ENCODE data around the gene NOTCH1.
A peak's percentile ranks its signal among the peaks of the same experiment; 100 is the strongest.

NOTCH1 gene

DNA sequence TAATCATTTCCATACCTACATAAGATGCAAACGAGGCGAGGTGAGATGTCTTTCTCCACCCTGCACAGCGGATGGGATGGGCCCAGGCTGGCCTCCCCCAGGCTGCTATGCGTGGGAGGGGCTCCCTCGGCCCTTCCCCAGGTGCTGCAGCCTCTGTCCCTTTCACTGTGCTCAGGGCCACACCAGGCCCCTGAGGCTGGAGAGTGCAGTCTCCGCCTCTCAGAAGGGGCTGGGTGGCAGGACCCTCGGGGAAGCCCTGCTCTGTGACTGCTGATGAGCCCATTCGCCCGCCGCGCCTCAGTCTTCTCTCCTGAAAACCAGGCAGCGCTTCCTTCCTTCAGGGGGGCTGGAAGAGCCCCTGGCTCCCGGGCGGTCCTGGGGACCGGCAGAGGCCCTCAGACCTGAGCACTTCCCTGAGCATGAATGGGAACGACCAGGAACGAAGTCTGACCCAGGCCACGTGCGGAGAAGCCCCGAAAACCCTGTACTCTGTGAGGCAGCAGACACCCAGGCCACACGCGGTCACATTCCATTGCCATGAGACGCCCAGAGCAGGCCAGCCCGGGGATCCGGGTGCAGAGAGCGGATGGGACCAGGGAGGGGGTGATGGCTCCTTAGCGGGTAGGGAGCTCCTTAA is 21.9 kb upstream of the NOTCH1 start (continued):
- TF ChIP-seq, protein P1, sequence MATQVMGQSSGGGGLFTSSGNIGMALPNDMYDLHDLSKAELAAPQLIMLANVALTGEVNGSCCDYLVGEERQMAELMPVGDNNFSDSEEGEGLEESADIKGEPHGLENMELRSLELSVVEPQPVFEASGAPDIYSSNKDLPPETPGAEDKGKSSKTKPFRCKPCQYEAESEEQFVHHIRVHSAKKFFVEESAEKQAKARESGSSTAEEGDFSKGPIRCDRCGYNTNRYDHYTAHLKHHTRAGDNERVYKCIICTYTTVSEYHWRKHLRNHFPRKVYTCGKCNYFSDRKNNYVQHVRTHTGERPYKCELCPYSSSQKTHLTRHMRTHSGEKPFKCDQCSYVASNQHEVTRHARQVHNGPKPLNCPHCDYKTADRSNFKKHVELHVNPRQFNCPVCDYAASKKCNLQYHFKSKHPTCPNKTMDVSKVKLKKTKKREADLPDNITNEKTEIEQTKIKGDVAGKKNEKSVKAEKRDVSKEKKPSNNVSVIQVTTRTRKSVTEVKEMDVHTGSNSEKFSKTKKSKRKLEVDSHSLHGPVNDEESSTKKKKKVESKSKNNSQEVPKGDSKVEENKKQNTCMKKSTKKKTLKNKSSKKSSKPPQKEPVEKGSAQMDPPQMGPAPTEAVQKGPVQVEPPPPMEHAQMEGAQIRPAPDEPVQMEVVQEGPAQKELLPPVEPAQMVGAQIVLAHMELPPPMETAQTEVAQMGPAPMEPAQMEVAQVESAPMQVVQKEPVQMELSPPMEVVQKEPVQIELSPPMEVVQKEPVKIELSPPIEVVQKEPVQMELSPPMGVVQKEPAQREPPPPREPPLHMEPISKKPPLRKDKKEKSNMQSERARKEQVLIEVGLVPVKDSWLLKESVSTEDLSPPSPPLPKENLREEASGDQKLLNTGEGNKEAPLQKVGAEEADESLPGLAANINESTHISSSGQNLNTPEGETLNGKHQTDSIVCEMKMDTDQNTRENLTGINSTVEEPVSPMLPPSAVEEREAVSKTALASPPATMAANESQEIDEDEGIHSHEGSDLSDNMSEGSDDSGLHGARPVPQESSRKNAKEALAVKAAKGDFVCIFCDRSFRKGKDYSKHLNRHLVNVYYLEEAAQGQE (tag by site-specific recombination; IDR thresholded peaks at IDR 0.05), result no peak
- TF ChIP-seq, protein P2, sequence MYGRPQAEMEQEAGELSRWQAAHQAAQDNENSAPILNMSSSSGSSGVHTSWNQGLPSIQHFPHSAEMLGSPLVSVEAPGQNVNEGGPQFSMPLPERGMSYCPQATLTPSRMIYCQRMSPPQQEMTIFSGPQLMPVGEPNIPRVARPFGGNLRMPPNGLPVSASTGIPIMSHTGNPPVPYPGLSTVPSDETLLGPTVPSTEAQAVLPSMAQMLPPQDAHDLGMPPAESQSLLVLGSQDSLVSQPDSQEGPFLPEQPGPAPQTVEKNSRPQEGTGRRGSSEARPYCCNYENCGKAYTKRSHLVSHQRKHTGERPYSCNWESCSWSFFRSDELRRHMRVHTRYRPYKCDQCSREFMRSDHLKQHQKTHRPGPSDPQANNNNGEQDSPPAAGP (tag by site-specific recombination; IDR thresholded peaks at IDR 0.05), result peak; percentile 69
- no peak for TF ChIP-seq ZNF596 (tag by site-specific recombination; IDR thresholded peaks at IDR 0.05)
- TF ChIP-seq, protein P3, sequence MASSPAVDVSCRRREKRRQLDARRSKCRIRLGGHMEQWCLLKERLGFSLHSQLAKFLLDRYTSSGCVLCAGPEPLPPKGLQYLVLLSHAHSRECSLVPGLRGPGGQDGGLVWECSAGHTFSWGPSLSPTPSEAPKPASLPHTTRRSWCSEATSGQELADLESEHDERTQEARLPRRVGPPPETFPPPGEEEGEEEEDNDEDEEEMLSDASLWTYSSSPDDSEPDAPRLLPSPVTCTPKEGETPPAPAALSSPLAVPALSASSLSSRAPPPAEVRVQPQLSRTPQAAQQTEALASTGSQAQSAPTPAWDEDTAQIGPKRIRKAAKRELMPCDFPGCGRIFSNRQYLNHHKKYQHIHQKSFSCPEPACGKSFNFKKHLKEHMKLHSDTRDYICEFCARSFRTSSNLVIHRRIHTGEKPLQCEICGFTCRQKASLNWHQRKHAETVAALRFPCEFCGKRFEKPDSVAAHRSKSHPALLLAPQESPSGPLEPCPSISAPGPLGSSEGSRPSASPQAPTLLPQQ (tag by site-specific recombination; IDR thresholded peaks at IDR 0.05), result no peak
- peak; percentile 37; the same call in 1 of the 2 replicates for TF ChIP-seq ZNF629 (tag by site-specific recombination; IDR thresholded peaks at IDR 0.05)
- no peak for TF ChIP-seq ZNF37A (tag by site-specific recombination; IDR thresholded peaks at IDR 0.05)
- peak; percentile 61 for TF ChIP-seq ZFHX2 (tag by site-specific recombination; conservative IDR thresholded peaks at IDR 0.05)
- TF ChIP-seq YY1 (tag by site-specific recombination; IDR thresholded peaks at IDR 0.05), result no peak
- no peak for TF ChIP-seq ZNF169 (tag by site-specific recombination; IDR thresholded peaks at IDR 0.05)
- TF ChIP-seq, protein P4, sequence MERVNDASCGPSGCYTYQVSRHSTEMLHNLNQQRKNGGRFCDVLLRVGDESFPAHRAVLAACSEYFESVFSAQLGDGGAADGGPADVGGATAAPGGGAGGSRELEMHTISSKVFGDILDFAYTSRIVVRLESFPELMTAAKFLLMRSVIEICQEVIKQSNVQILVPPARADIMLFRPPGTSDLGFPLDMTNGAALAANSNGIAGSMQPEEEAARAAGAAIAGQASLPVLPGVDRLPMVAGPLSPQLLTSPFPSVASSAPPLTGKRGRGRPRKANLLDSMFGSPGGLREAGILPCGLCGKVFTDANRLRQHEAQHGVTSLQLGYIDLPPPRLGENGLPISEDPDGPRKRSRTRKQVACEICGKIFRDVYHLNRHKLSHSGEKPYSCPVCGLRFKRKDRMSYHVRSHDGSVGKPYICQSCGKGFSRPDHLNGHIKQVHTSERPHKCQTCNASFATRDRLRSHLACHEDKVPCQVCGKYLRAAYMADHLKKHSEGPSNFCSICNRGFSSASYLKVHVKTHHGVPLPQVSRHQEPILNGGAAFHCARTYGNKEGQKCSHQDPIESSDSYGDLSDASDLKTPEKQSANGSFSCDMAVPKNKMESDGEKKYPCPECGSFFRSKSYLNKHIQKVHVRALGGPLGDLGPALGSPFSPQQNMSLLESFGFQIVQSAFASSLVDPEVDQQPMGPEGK (tag by site-specific recombination; IDR thresholded peaks at IDR 0.05), result peak; percentile 29; the same call in 1 of the 2 replicates
- TF ChIP-seq BCL11A (tag by site-specific recombination; IDR thresholded peaks at IDR 0.05; ENCODE audit: low read depth), result 0 out of 2 replicates have a peak, but pooled peaks have one; percentile 37
- no peak for TF ChIP-seq ZNF48 (tag by site-specific recombination; IDR thresholded peaks at IDR 0.05)

DNA sequence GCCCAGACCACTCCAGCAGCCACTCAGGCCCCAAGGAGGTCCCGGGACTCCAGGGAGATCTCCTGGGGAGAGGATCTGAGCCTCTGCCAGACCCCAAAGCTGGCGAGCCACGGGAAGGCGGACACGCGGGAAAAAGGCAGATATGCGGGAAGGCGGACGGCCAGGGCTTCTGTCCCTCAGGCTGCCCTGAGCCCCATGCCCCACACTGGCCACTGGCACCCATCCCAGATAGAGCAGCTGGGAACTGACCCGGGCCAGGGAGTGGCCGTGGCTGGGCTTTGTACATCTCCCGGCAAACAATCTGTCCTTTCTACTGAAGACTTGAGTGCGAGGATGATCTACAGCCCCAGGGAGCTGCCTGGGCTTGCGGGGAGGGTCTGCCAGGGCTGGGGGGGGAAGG is 21.1 kb upstream of the NOTCH1 start:
- H3K4me1 ChIP-seq (ENCODE audit: control insufficient read depth, insufficient read depth, low read length), result no peaks in the 10 kb centered on the region
- no peak overlapping the region for H3K27ac ChIP-seq (ENCODE audit: extremely low read depth, low read depth, low read length)
- H3K4me3 ChIP-seq (ENCODE audit: low read depth, low read length), result no peak overlapping the region
- CTCF ChIA-PET, result no interaction called here
- no peaks in the 10 kb centered on the region for H3K9me3 ChIP-seq (ENCODE audit: control insufficient read depth, insufficient read depth, low read depth, low read length)
- H3K36me3 ChIP-seq (ENCODE audit: control insufficient read depth in 2 of 2, insufficient read depth in 1 of 2, low read length in 2 of 2), result no peaks in the 10 kb centered on the region
- POLR2A ChIA-PET, result no interaction called here
- TF ChIP-seq KLF7 (tag by site-specific recombination; IDR thresholded peaks at IDR 0.05; ENCODE audit: borderline replicate concordance) (no peak), ZNF621 (tag by site-specific recombination; IDR thresholded peaks at IDR 0.05) (no peak), ZNF214 (tag by site-specific recombination; IDR thresholded peaks at IDR 0.05; ENCODE audit: borderline replicate concordance) (no peak), ZNF366 (tag by site-specific recombination; conservative IDR thresholded peaks at IDR 0.05) (no peak), KLF10 (tag by site-specific recombination; IDR thresholded peaks at IDR 0.05) (no peak), ZNF223 (tag by site-specific recombination; IDR thresholded peaks at IDR 0.05) (no peak), ZNF544 (tag by site-specific recombination; IDR thresholded peaks at IDR 0.05) (no peak), REPIN1 (tag by site-specific recombination; IDR thresholded peaks at IDR 0.05; ENCODE audit: low read depth) (no peak), ZNF660 (tag by site-specific recombination; IDR thresholded peaks at IDR 0.05) (no peak), ZXDB (tag by site-specific recombination; IDR thresholded peaks at IDR 0.05) (no peak), ZNF341 (tag by site-specific recombination; IDR thresholded peaks at IDR 0.05; ENCODE audit: low read depth) (no peak), ZNF707 (tag by site-specific recombination; IDR thresholded peaks at IDR 0.05) (no peak)
- TF ChIP-seq, protein P5, sequence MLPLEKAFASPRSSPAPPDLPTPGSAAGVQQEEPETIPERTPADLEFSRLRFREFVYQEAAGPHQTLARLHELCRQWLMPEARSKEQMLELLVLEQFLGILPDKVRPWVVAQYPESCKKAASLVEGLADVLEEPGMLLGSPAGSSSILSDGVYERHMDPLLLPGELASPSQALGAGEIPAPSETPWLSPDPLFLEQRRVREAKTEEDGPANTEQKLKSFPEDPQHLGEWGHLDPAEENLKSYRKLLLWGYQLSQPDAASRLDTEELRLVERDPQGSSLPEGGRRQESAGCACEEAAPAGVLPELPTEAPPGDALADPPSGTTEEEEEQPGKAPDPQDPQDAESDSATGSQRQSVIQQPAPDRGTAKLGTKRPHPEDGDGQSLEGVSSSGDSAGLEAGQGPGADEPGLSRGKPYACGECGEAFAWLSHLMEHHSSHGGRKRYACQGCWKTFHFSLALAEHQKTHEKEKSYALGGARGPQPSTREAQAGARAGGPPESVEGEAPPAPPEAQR (tag by site-specific recombination; IDR thresholded peaks at IDR 0.05), result no peak
- TF ChIP-seq, protein P6, sequence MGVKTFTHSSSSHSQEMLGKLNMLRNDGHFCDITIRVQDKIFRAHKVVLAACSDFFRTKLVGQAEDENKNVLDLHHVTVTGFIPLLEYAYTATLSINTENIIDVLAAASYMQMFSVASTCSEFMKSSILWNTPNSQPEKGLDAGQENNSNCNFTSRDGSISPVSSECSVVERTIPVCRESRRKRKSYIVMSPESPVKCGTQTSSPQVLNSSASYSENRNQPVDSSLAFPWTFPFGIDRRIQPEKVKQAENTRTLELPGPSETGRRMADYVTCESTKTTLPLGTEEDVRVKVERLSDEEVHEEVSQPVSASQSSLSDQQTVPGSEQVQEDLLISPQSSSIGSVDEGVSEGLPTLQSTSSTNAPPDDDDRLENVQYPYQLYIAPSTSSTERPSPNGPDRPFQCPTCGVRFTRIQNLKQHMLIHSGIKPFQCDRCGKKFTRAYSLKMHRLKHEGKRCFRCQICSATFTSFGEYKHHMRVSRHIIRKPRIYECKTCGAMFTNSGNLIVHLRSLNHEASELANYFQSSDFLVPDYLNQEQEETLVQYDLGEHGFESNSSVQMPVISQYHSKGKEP (tag by site-specific recombination; IDR thresholded peaks at IDR 0.05), result no peak
